Mesendoderm (in vitro differentiated cells): Measurements from ENCODE around the gene IL20RA.

Experiments
- DNase-seq: peaks from one replicate; pipeline ENCODE4 v3.0.0; 2013
- H2AK5ac ChIP-seq: 2 replicates; pipeline ENCODE4 v1.6.1; 2013; ENCODE audit warnings: low read length, inconsistent platforms
- H2BK120ac ChIP-seq: 2 replicates; pipeline ENCODE4 v1.6.1; 2013; ENCODE audit warnings: low read depth, mild to moderate bottlenecking, low read length, moderate library complexity, mixed read lengths
- H2BK15ac ChIP-seq: replicated peaks from 2 replicates; pipeline ENCODE4 v1.6.1; 2013; ENCODE audit warnings: low read depth, mild to moderate bottlenecking, moderate library complexity
- H2BK5ac ChIP-seq: 2 replicates; pipeline ENCODE4 v1.6.1; 2013; ENCODE audit warnings: low read length, inconsistent platforms
- H3K18ac ChIP-seq: 2 replicates; pipeline ENCODE4 v1.6.1; 2013; ENCODE audit warnings: mild to moderate bottlenecking, low read length, mixed read lengths
- H3K23ac ChIP-seq: one replicate; pipeline ENCODE4 v1.6.1; 2013; ENCODE audit warnings: low read length
- H3K27ac ChIP-seq: 2 replicates; pipeline ENCODE4 v1.5.1; 2013; ENCODE audit warnings: low read depth, mild to moderate bottlenecking, inconsistent platforms, low read length, moderate library complexity
- H3K27me3 ChIP-seq: 2 replicates; pipeline ENCODE4 v1.6.1; 2013; ENCODE audit warnings: low read length, control low read depth, mild to moderate bottlenecking, inconsistent platforms; ENCODE audit not compliant: insufficient read depth, poor library complexity
- H3K36me3 ChIP-seq: 2 replicates; pipeline ENCODE4 v1.6.1; 2013; ENCODE audit warnings: low read length, inconsistent platforms; ENCODE audit not compliant: control insufficient read depth, insufficient read depth
- H3K4ac ChIP-seq: one replicate; pipeline ENCODE4 v1.6.1; 2013; ENCODE audit warnings: low read depth, mild to moderate bottlenecking, low read length, moderate library complexity
- H3K4me1 ChIP-seq: 2 replicates; pipeline ENCODE4 v1.6.1; 2013; ENCODE audit warnings: low read depth, low read length, inconsistent platforms; ENCODE audit not compliant: control insufficient read depth
- H3K4me2 ChIP-seq: 2 replicates; pipeline ENCODE4 v1.6.1; 2013; ENCODE audit warnings: low read length
- H3K4me3 ChIP-seq: 2 replicates; pipeline ENCODE4 v1.5.1; 2013; ENCODE audit warnings: mild to moderate bottlenecking, low read length
- H3K56ac ChIP-seq: one replicate; pipeline ENCODE4 v1.6.1; 2013; ENCODE audit warnings: low read length
- H3K79me1 ChIP-seq: 2 replicates; pipeline ENCODE4 v1.6.1; 2013; ENCODE audit warnings: low read length, inconsistent platforms
- H3K79me2 ChIP-seq: 2 replicates; pipeline ENCODE4 v1.6.1; 2013; ENCODE audit warnings: mild to moderate bottlenecking, low read length; ENCODE audit not compliant: control insufficient read depth, insufficient read depth
- H3K9ac ChIP-seq: 2 replicates; pipeline ENCODE4 v1.6.1; 2013; ENCODE audit warnings: low read length, inconsistent platforms
- H4K5ac ChIP-seq: one replicate; pipeline ENCODE4 v1.6.1; 2013; ENCODE audit warnings: low read length
- H4K8ac ChIP-seq: one replicate; pipeline ENCODE4 v1.6.1; 2013; ENCODE audit warnings: low read depth, mild to moderate bottlenecking, control low read depth, low read length, moderate library complexity
- WGBS: extraction: QIAGEN DNeasy Blood & Tissue Kit; methylation state at CpG from one replicate; pipeline ENCODE4 v1.1.7; 2013; ENCODE audit warnings: low lambda C conversion rate, missing lambda C conversion rate; ENCODE audit not compliant: insufficient coverage; ENCODE audit errors: extremely low coverage; 5-methylcytosine and 5-hydroxymethylcytosine counted together

IL20RA gene

DNA sequence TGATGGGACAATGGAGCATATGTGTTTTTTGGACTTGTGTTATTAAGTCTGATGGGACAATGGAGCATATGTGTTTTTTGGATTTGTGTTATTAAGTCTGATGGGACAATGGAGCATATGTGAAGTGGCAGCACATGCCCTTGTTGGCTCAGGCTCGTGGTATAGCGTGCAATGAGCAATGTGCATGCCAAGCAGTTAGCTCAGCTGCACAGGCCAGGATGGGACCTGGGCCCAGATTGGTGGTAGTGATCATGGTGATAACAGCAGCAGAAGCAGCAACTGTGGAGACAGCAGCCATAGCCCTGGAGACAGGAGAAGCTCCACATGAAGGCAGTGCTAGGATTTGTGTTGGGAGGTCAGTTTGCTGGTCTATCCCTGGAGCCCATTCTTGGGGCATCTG lies 61.1 kb downstream of the IL20RA start:
- Histone ChIP-seq H2BK120ac (no peak overlapping the region), H3K23ac (no peak overlapping the region), H3K4ac (no peak overlapping the region), H3K56ac (no peak overlapping the region), H3K27ac (no peak overlapping the region), H4K8ac (no peak overlapping the region), H3K4me1 (no peaks in the 10 kb centered on the region), H3K9ac (no peak overlapping the region), H3K4me3 (no peak overlapping the region), H4K5ac (no peak overlapping the region), H3K18ac (no peak overlapping the region), H3K36me3 (no peaks in the 10 kb centered on the region), H2BK5ac (no peak overlapping the region), H3K4me2 (no peak overlapping the region), H2AK5ac (no peak overlapping the region), H2BK15ac (no peak overlapping the region), H3K79me1 (no peaks in the 10 kb centered on the region), H3K27me3 (no peaks in the 10 kb centered on the region), H3K79me2 (no peaks in the 10 kb centered on the region)
- WGBS: no CpG with 5 or more reads among the region's 2 CpGs
- no peak for DNase-seq

DNA sequence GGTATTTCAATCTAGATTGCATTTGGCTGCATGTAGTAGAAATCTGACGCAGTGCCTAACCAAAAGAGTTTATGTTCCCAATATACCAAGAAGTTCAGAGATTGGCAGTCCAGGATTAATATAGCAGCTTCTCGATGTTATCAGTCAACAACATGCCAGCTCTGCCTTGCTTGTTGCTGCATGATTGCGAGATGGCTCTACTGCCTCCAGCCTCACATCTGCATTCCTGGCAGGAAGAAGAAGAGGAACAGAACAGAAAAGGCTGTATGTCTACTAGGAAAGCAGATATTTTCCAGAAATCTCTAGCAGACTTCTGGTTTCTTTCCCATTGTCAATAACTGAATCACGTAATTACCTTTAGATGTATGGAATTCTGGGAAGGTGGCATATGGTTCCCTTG lies 61.8 kb downstream of the IL20RA start:
- WGBS: no CpG with 5 or more reads among the region's 4 CpGs
- Histone ChIP-seq H3K18ac (no peak overlapping the region), H2BK5ac (no peak overlapping the region), H3K4me3 (no peak overlapping the region), H3K27me3 (no peaks in the 10 kb centered on the region), H3K4ac (no peak overlapping the region), H3K9ac (no peak overlapping the region), H3K56ac (no peak overlapping the region), H3K36me3 (no peaks in the 10 kb centered on the region), H2BK120ac (no peak overlapping the region), H4K8ac (no peak overlapping the region), H3K79me1 (no peaks in the 10 kb centered on the region), H3K4me1 (no peaks in the 10 kb centered on the region), H2BK15ac (no peak overlapping the region), H2AK5ac (no peak overlapping the region), H4K5ac (no peak overlapping the region), H3K79me2 (no peaks in the 10 kb centered on the region), H3K27ac (no peak overlapping the region), H3K23ac (no peak overlapping the region), H3K4me2 (no peak overlapping the region)
- DNase-seq: no peak

DNA sequence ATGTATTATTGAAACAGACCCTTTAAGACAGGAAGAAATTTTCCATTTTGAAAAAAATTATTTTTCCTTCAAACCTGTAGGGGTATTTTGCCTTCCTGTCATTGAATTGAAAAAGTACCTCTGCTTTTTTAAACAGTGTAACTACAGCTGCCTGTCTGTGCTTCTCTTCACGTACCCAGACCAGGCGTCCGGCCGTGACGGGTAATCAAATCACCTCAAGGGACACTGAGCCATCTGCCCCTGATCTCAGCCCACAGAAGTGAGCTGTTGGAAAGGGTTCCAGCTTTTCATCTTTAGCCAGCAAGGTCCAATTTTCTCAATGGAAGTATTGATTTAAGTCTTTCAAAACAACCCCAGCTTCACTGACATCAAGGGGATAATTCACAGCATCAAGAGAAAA lies 64.7 kb downstream of the IL20RA start:
- Histone ChIP-seq H3K27me3 (no peaks in the 10 kb centered on the region), H3K9ac (no peak overlapping the region), H3K4me2 (no peak overlapping the region), H3K4me1 (no peaks in the 10 kb centered on the region), H4K5ac (no peak overlapping the region), H3K36me3 (no peaks in the 10 kb centered on the region), H3K23ac (no peak overlapping the region), H3K56ac (no peak overlapping the region), H3K18ac (no peak overlapping the region), H3K4ac (no peak overlapping the region), H3K79me1 (no peaks in the 10 kb centered on the region), H4K8ac (no peak overlapping the region), H2BK120ac (no peak overlapping the region), H3K4me3 (no peak overlapping the region), H2AK5ac (no peak overlapping the region), H2BK5ac (no peak overlapping the region), H3K27ac (no peak overlapping the region), H3K79me2 (no peaks in the 10 kb centered on the region), H2BK15ac (no peak overlapping the region)
- DNase-seq: no peak
- no CpG with 5 or more reads among the region's 5 CpGs for WGBS

DNA sequence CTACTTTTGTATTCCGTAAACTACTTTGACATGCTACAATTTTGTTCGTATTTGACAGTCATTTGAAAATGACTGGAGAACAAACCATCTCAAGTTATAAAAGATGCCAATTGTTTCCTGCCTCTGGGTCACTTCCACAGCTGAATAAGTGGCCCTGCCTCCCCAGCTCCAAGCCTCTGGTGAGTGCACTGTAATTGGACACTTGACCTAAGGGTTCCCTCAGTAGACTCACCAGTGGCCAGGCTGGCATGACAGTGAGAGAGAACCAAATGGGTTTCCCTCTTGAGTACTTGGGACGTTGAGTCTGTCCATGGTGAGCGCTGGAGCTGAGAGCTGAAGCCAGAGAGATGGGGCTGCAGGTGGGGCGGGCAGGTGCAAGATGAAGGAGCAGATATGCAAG lies 65.6 kb downstream of the IL20RA start:
- H4K8ac ChIP-seq: no peak overlapping the region
- no CpG with 5 or more reads among the region's 5 CpGs for WGBS
- no peaks in the 10 kb centered on the region for H3K79me2 ChIP-seq
- no peak overlapping the region for H2AK5ac ChIP-seq
- no peak overlapping the region for H2BK5ac ChIP-seq
- no peak overlapping the region for H3K56ac ChIP-seq
- no peak overlapping the region for H2BK15ac ChIP-seq
- no peak overlapping the region for H4K5ac ChIP-seq
- no peak overlapping the region for H3K4me2 ChIP-seq
- no peak overlapping the region for H3K27ac ChIP-seq
- H3K18ac ChIP-seq: no peak overlapping the region
- DNase-seq: no peak
- H3K36me3 ChIP-seq: no peaks in the 10 kb centered on the region
- H3K79me1 ChIP-seq: no peaks in the 10 kb centered on the region
- H2BK120ac ChIP-seq: no peak overlapping the region
- no peak overlapping the region for H3K23ac ChIP-seq
- H3K4me1 ChIP-seq: no peaks in the 10 kb centered on the region
- no peaks in the 10 kb centered on the region for H3K27me3 ChIP-seq
- no peak overlapping the region for H3K4ac ChIP-seq
- no peak overlapping the region for H3K9ac ChIP-seq
- H3K4me3 ChIP-seq: no peak overlapping the region

DNA sequence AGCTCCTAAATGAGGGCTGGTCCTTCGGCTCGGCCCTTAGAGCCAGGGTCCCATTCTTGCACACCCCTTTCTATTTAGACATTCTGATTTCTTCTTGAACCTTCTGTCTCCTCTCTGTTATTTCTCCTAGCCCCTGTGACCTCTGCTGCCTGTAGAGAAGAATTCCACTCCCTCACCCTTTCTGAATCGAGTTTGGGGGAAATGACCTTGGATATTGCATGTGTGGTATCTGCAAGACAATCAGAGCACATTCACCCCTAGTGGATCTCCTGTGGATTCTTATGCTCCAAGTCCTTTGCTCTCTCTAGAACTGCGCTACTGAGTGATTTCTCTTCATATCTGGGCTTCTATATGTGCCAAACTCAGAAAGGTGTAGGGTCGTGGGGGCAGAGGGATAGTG lies 67.7 kb downstream of the IL20RA start:
- no peak overlapping the region for H2BK15ac ChIP-seq

DNA sequence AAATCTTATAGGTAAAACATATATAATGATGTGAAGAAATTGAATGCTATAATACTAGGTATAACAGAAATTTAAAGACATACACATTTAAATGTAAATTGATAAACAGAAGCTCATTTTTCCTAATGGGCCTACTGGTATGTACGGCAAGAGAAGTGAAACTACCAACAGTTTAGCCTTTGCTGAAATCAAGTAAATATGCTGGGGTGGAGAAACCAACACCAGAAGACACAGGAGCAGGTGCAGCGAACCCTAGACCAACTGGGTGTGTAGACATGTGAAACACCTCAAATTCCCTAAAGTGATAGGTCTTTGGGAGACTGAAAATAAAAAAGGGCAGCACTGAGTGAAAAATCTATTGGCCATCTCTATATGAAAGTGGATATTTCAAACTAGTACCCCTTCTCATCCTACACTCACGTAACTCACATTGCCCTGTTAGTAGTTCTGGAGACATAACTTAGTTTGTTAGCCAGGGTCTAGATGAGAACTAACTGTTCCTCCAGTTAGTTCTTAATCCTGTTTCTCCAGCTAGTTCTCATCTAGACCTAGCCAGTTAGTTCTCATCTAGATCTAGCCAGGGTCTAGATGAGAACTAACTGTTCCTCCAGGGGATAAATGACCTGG lies 69.6 kb downstream of the IL20RA start:
- no peak overlapping the region for H3K4me2 ChIP-seq
- H3K4me1 ChIP-seq: no peaks in the 10 kb centered on the region
- H3K4me3 ChIP-seq: no peak overlapping the region
- H3K4ac ChIP-seq: no peak overlapping the region
- WGBS: no CpG with 5 or more reads among the region's 3 CpGs
- H3K56ac ChIP-seq: no peak overlapping the region
- no peak overlapping the region for H4K8ac ChIP-seq
- no peaks in the 10 kb centered on the region for H3K36me3 ChIP-seq
- no peak overlapping the region for H2BK120ac ChIP-seq
- H2BK5ac ChIP-seq: no peak overlapping the region
- no peak overlapping the region for H2BK15ac ChIP-seq
- H3K79me2 ChIP-seq: no peaks in the 10 kb centered on the region
- no peak overlapping the region for H3K27ac ChIP-seq
- H4K5ac ChIP-seq: no peak overlapping the region
- no peak overlapping the region for H3K23ac ChIP-seq
- DNase-seq: no peak
- no peaks in the 10 kb centered on the region for H3K79me1 ChIP-seq
- H3K9ac ChIP-seq: no peak overlapping the region
- no peak overlapping the region for H2AK5ac ChIP-seq
- no peaks in the 10 kb centered on the region for H3K27me3 ChIP-seq
- H3K18ac ChIP-seq: no peak overlapping the region

More for the DNA sequence above, 67.7 kb downstream of the IL20RA start:
- Histone ChIP-seq H3K18ac (no peak overlapping the region), H3K56ac (no peak overlapping the region), H3K79me2 (no peaks in the 10 kb centered on the region), H3K4me3 (no peak overlapping the region), H3K9ac (no peak overlapping the region), H3K4ac (no peak overlapping the region), H3K27ac (no peak overlapping the region), H2BK120ac (no peak overlapping the region), H2AK5ac (no peak overlapping the region), H4K5ac (no peak overlapping the region), H3K36me3 (no peaks in the 10 kb centered on the region), H3K4me1 (no peaks in the 10 kb centered on the region), H3K4me2 (no peak overlapping the region), H4K8ac (no peak overlapping the region), H2BK5ac (no peak overlapping the region), H3K23ac (no peak overlapping the region), H3K27me3 (no peaks in the 10 kb centered on the region), H3K79me1 (no peaks in the 10 kb centered on the region)
- WGBS: no CpG with 5 or more reads among the region's 5 CpGs
- DNase-seq: no peak
